GM18951 (cell line): Measurements from ENCODE around the gene ARID1B.

ENCODE experiments used
- POLR2A ChIP-seq: IDR thresholded peaks from 4 replicates; pipeline ENCODE4 v1.6.1; 2011; ENCODE audit warnings: mild to moderate bottlenecking; ENCODE audit not compliant: insufficient read length, insufficient read depth; ENCODE audit errors: extremely low read depth
- in situ Hi-C: fragments of 300-500 bp; cut with MboI; formaldehyde crosslinking; loops from one replicate; pipeline ENCODE4 v1.12.0; 2022; ENCODE audit warnings: low sequenced_read_pairs, mixed read lengths, inconsistent platforms; ENCODE audit not compliant: unreplicated experiment

Gene ARID1B

GRCh38 chr6:156789081-156789943 lies 12.1 kb downstream of the ARID1B start:
- no peak for TF ChIP-seq POLR2A
- in situ Hi-C loops: loop anchor here (10.0 kb wide), 1 partner anchor 235 kb away; no protein-coding TSS in a partner anchor

GRCh38 chr6:156790711-156791319 lies 13.6 kb downstream of the ARID1B start:
- in situ Hi-C loops: no loop called here
- TF ChIP-seq POLR2A: no peak

- in situ Hi-C loops: no loop called here
- TF ChIP-seq POLR2A: no peak
Observed at GRCh38 chr6:156791320-156791850, 14.2 kb downstream of the ARID1B start.

- in situ Hi-C loops: no loop called here
- no peak for TF ChIP-seq POLR2A
Observed at GRCh38 chr6:156793200-156793599, 16.0 kb downstream of the ARID1B start.

- in situ Hi-C loops: no loop called here
- no peak for TF ChIP-seq POLR2A
Observed at GRCh38 chr6:156794546-156795354, 17.6 kb downstream of the ARID1B start.

- in situ Hi-C loops: no loop called here
- no peak for TF ChIP-seq POLR2A
Observed at GRCh38 chr6:156795825-156796224, 18.6 kb downstream of the ARID1B start.

- no peak for TF ChIP-seq POLR2A
- in situ Hi-C loops: no loop called here
Observed at GRCh38 chr6:156796627-156797026, 19.4 kb downstream of the ARID1B start.

GRCh38 chr6:156797901-156798735 lies 20.9 kb downstream of the ARID1B start:
- TF ChIP-seq POLR2A: no peak
- in situ Hi-C loops: no loop called here

- TF ChIP-seq POLR2A: no peak
Observed at GRCh38 chr6:156801712-156802111, 24.5 kb downstream of the ARID1B start.

GRCh38 chr6:156803353-156803752 lies 26.2 kb downstream of the ARID1B start:
- in situ Hi-C loops: no loop called here
- no peak for TF ChIP-seq POLR2A

More at GRCh38 chr6:156801712-156802111, 24.5 kb downstream of the ARID1B start:
- in situ Hi-C loops: no loop called here

- no peak for TF ChIP-seq POLR2A
- in situ Hi-C loops: no loop called here
Observed at GRCh38 chr6:156804402-156804801, 27.2 kb downstream of the ARID1B start.

GRCh38 chr6:156806155-156806554 lies 29.0 kb downstream of the ARID1B start:
- TF ChIP-seq POLR2A: no peak
- in situ Hi-C loops: no loop called here
